Suprapubic skin (tissue), 4 donors: ENCODE results near the gene GTF2H4. TPM values are rescaled to one million over a fixed set of nuclear protein-coding genes. Genes with fewer than 3 reads are reported as not detected.

ENCODE experiments used
- DNase-seq, 2 donors: peaks; one replicate each; pipeline ENCODE4 v3.0.0-alpha.2; 2019; ENCODE audit warnings: low spot score in 2 of 2
- H3K27ac ChIP-seq: fragments of 200-600 bp; sonication (generic); one replicate; pipeline ENCODE4 v1.5.1; 2019
- H3K27me3 ChIP-seq: fragments of 200-600 bp; sonication (generic); one replicate; pipeline ENCODE4 v1.5.1; 2019
- H3K36me3 ChIP-seq: fragments of 200-600 bp; sonication (generic); one replicate; pipeline ENCODE4 v1.5.1; 2019
- H3K4me1 ChIP-seq: fragments of 200-600 bp; sonication (generic); one replicate; pipeline ENCODE4 v1.5.1; 2019
- H3K4me3 ChIP-seq: fragments of 200-600 bp; sonication (generic); one replicate; pipeline ENCODE4 v1.5.1; 2019; ENCODE audit warnings: mild to moderate bottlenecking
- H3K9me3 ChIP-seq: fragments of 200-600 bp; sonication (generic); one replicate; pipeline ENCODE4 v1.5.1; 2019
- CTCF ChIP-seq, 2 donors: fragments of 200-600 bp in 1 of 2; fragments of 450-650 bp in 1 of 2; sonication (generic) in 1 of 2; IDR thresholded peaks; one replicate each; pipeline ENCODE4 v1.5.1; 2016 to 2019; ENCODE audit warnings: antibody characterized with exemption in 2 of 2, mild to moderate bottlenecking in 1 of 2, moderate library complexity in 1 of 2
- EP300 ChIP-seq: sonication (generic); formaldehyde crosslinking; IDR thresholded peaks from one replicate; pipeline ENCODE4 v1.6.1; 2017; ENCODE audit warnings: antibody characterized with exemption
- POLR2A ChIP-seq, 2 donors: fragments of 450-650 bp; IDR thresholded peaks; one replicate each; pipeline ENCODE4 v1.6.1; 2017; ENCODE audit warnings: antibody characterized with exemption in 2 of 2, mild to moderate bottlenecking in 2 of 2, moderate library complexity in 2 of 2
- POLR2AphosphoS5 ChIP-seq, 3 donors: sonication (generic); formaldehyde crosslinking; IDR thresholded peaks; one replicate each; pipeline ENCODE4 v1.6.1; 2017; ENCODE audit warnings: antibody characterized with exemption in 3 of 3
- WGBS: methylation state at CpG from one replicate; pipeline ENCODE4 v1.1.5; 2018; 5-methylcytosine and 5-hydroxymethylcytosine counted together
- total RNA-seq, 4 donors: library from RNA; depleted of rRNA; stranded (reverse); fragments of >200 nt; gene quantifications; one replicate each; pipeline ENCODE4 v1.1.0, GENCODE V29; 2016

Gene GTF2H4
- total RNA-seq, 4 donors from 2014 or later: 10.5 to 33.5 (median 11.3) TPM

DNA sequence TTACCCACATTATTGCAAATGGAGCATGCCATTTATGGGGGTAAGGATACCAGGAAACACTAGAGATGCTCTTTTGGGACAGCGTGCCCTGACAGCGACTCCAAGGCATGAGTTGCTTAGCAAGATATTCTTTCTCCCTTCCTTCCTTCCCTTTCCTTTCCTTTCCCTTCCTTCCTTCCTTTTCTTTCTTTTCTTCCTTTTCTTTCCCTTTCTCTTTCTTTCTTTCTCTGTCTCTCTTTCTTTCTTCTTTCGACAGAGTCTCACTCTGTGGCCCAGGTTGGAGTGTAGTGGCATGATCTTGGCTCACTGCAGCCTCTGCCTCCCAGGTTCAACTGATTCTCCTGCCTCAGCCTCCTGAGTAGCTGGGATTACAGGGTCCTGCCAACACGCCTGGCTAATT is 36.0 kb downstream of the GTF2H4 start:
- H3K9me3 ChIP-seq: no peaks in the 10 kb centered on the region
- H3K27ac ChIP-seq: no peak overlapping the region
- no peak overlapping the region for H3K4me3 ChIP-seq
- DNase-seq: no peak
- no peaks in the 10 kb centered on the region for H3K27me3 ChIP-seq
- TF ChIP-seq POLR2AphosphoS5 (IDR thresholded peaks at IDR 0.05): no peak
- TF ChIP-seq EP300: no peak
- TF ChIP-seq POLR2A (IDR thresholded peaks at IDR 0.05): no peak
- no peak for TF ChIP-seq CTCF (IDR thresholded peaks at IDR 0.05)
- WGBS: 95% methylated on average over 4 of the region's 4 CpGs
- peaks cover 7% of the 10 kb centered on the region for H3K4me1 ChIP-seq
- H3K36me3 ChIP-seq: no peaks in the 10 kb centered on the region

DNA sequence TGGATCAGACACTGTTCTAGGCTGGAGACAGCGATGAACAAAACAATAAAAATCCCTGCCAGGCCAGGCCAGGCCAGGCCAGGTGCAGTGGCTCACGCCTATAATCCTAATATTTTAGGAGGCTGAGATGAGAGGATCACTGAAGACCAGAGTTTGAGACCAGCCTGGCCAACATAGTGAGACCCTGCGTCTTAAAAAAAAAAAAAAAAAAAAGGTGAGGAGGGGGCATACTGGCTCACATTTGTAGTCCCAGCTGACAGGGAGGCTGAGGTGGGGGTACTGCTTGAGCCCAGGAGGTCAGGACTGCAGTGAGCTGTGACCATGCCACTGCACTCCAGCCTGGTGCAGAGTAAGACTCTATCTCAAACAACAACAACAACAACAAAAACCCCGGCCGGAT is 37.3 kb downstream of the GTF2H4 start:
- peaks cover 7% of the 10 kb centered on the region for H3K4me1 ChIP-seq
- no peak overlapping the region for H3K27ac ChIP-seq
- no peaks in the 10 kb centered on the region for H3K9me3 ChIP-seq
- WGBS: 93% methylated on average over 5 of the region's 5 CpGs
- H3K36me3 ChIP-seq: no peaks in the 10 kb centered on the region
- no peaks in the 10 kb centered on the region for H3K27me3 ChIP-seq
- H3K4me3 ChIP-seq: no peak overlapping the region
- no peak for DNase-seq
- no peak for TF ChIP-seq CTCF (IDR thresholded peaks at IDR 0.05)
- no peak for TF ChIP-seq POLR2AphosphoS5 (IDR thresholded peaks at IDR 0.05)
- TF ChIP-seq EP300: no peak
- TF ChIP-seq POLR2A (IDR thresholded peaks at IDR 0.05): no peak

GRCh38 chr6:30947231-30947630 is 39.2 kb downstream of the GTF2H4 start:
- TF ChIP-seq POLR2AphosphoS5 (IDR thresholded peaks at IDR 0.05): no peak
- TF ChIP-seq CTCF (IDR thresholded peaks at IDR 0.05): no peak
- TF ChIP-seq POLR2A (IDR thresholded peaks at IDR 0.05): no peak
- TF ChIP-seq EP300: no peak
- no peak for DNase-seq

DNA sequence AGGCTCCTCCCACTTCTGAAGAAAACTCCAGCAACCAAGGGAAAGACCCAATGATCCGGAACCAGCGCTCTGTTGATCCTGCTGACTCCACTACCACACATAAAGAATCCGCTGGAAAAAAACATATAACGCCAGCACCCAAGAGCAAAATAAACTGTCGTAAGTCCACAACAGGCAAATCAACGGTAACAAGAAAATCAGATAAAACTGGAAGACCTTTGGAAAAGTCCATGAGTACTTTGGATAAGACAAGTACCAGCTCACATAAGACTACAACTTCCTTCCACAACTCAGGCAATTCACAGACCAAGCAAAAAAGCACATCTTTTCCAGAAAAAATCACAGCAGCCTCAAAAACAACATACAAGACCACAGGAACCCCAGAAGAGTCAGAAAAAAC is 40.8 kb downstream of the GTF2H4 start:
- H3K27me3 ChIP-seq: peaks cover 7% of the 10 kb centered on the region
- H3K4me1 ChIP-seq: no peaks in the 10 kb centered on the region
- no peaks in the 10 kb centered on the region for H3K9me3 ChIP-seq
- no peak overlapping the region for H3K4me3 ChIP-seq
- no peaks in the 10 kb centered on the region for H3K36me3 ChIP-seq
- H3K27ac ChIP-seq: no peak overlapping the region
- WGBS: 95% methylated on average over 6 of the region's 6 CpGs
- DNase-seq: no peak
- no peak for TF ChIP-seq POLR2A (IDR thresholded peaks at IDR 0.05)
- no peak for TF ChIP-seq POLR2AphosphoS5 (IDR thresholded peaks at IDR 0.05)
- no peak for TF ChIP-seq CTCF (IDR thresholded peaks at IDR 0.05)
- TF ChIP-seq EP300: no peak

More at GRCh38 chr6:30947231-30947630, 39.2 kb downstream of the GTF2H4 start:
- H3K27me3 ChIP-seq: peaks cover 7% of the 10 kb centered on the region
- no peaks in the 10 kb centered on the region for H3K9me3 ChIP-seq
- H3K27ac ChIP-seq: no peak overlapping the region
- H3K36me3 ChIP-seq: no peaks in the 10 kb centered on the region
- WGBS: 88% methylated on average over 4 of the region's 4 CpGs
- peaks cover 7% of the 10 kb centered on the region for H3K4me1 ChIP-seq
- no peak overlapping the region for H3K4me3 ChIP-seq

DNA sequence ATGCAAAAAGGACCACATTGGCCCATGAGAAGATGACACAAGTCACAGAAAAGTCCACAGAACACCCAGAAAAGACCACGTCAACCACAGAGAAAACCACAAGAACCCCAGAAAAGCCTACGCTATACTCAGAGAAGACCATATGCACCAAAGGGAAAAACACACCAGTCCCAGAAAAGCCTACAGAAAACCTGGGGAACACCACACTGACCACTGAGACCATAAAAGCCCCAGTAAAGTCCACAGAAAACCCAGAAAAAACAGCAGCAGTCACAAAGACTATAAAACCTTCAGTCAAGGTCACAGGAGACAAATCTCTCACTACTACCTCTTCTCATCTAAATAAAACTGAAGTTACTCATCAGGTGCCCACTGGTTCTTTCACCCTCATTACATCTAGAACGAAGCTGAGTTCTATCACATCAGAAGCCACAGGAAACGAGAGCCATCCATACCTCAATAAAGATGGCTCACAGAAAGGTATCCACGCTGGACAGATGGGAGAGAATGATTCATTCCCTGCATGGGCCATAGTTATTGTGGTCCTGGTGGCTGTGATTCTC is 44.0 kb downstream of the GTF2H4 start:
- peaks cover 7% of the 10 kb centered on the region for H3K27me3 ChIP-seq
- H3K36me3 ChIP-seq: no peaks in the 10 kb centered on the region
- H3K27ac ChIP-seq: no peak overlapping the region
- no peak for DNase-seq
- H3K4me1 ChIP-seq: peaks cover 19% of the 10 kb centered on the region
- no peak for TF ChIP-seq POLR2AphosphoS5 (IDR thresholded peaks at IDR 0.05)
- TF ChIP-seq EP300: no peak
- TF ChIP-seq CTCF (IDR thresholded peaks at IDR 0.05): no peak
- no peak for TF ChIP-seq POLR2A (IDR thresholded peaks at IDR 0.05)
- H3K9me3 ChIP-seq: no peaks in the 10 kb centered on the region
- H3K4me3 ChIP-seq: no peak overlapping the region
- WGBS: 73% methylated on average over 5 of the region's 5 CpGs
